HTR-8/SVneo (cell line): ENCODE measurements around the gene IFNL2.

Experiments
- DNase-seq: peaks from one replicate; pipeline ENCODE4 v3.0.0; 2011; ENCODE audit warnings: low spot score, mixed read lengths; ENCODE audit not compliant: insufficient read length
- FAIRE-seq: peaks from 2 replicates; lab custom pipeline; 2011; peaks lifted over from hg19 to GRCh38; lab: Jason Lieb, UNC

The IFNL2 gene

DNA sequence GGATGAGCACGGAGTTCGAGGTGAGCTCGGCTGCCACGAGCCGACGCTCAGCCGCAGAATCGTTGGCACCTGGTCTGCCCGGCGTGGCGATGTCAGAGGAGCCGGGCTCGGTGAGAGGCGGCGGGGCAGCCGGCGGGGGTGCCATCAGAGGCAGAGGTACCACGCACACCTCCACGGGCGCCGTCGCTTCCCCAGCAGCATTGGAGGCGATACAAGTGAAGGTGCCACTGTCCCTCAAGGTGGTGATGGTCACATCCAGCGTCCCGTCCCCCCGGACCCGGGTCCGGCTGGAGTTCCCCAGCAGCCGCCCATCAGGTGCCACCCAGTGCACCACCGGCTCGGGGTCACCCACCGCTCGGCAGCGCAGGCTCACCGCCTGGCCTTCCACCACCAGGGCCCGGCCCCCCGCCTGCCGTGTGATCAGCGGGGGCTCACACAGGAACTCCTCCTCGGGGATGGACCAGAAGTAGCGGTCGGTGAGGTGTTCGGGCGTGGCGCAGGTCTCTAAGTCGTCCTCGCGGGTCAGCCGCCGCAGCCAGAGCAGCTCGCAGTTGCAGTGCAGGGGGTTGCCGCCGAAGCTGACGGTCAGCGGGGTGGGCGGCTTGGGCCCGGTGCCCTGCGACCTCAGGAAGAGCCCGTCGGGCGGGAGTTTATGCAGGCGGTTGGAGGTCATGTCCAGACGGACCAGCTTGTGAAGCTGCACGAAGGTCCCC is 46.0 kb downstream of the IFNL2 start:
- DNase-seq (no peak), FAIRE-seq (no peak)

DNA sequence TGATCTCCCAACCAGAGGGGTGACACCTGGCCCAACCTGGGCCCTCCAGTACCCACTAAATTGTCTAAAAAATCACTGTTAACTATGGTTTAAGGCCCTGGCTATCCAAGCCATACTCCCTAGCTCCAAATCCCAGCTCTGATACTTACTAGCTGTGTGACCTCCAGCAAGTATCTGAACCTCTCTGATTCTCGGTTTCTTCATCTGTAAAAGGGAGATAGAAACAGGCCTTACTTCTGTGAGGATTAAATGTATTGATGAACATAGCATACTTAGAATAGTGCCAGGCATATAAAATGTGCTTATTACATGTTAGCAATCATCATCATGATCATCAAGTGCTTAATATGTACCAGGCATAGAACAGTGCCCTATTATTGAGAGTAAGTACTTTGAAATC is 47.7 kb downstream of the IFNL2 start:
- FAIRE-seq (no peak), DNase-seq (no peak)

DNA sequence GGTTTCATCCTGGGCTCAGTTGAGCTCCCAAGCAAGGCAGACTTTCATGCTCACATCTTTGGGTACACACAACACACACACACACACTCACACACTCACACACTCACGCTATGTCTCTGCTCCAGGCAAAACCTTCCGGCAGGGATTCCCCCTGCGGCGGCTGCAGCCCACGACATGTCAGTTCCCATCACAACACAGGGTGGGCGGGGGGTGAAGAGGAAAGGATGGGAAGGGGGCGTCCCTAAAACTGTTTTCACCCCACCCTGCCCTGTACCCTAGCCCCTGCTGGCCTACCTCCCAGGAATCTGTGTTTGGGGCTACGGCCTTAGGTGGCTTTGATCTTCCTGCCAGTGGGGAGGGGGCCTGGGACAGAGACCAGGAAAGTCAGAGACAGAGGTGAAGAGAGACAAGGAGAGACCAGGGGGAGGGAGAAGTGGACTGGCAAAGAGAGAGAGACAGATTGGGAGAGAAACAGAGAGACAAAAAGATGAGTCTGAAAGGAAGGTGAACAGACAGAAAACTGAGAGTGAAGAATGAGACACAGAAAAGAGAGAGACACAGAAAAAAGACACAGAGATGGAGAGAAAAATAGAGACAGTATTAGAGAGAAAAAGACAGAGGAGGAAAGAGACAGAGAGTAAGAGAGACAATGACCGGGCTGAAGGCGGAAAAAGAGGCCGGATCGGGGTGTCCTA is 48.6 kb downstream of the IFNL2 start:
- FAIRE-seq (no peak), DNase-seq (no peak)

DNA sequence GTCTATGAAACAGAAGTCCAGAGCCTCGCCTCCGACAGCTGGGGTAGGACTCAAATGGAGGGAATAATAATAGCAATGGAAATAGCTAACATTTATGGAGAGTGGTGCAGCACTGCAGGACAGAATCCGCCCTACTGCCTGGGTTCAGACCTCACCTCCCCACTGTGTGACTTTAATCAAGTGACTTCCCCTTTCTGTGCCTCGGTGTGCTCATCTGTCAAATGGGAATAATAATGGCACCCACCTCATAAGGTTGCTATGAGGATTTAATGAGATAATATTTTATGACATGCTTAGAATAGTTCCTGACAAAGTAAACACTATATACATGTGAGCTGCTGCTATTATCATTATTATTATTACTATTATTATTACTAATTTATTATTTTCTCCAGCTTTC is 49.3 kb downstream of the IFNL2 start:
- DNase-seq (no peak), FAIRE-seq (no peak)

DNA sequence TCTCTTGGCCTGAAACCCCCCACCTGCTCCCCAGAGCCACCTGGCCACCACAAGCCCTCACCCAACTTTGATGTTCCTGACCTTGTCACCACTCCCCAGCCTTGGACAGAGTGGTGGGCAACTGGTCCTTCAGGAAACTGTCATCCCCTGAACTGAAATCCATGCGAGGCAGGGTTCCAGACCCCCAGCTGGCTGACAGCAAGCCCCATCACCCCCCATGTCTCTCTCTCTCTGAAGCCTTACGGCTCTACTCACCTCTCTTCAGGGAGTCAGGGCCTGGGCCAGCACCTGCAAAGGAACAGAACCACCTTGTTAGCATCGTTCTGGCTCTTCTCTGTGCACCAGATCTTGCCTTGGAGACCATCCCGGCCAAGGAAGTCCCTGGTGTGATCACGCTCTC is 49.9 kb downstream of the IFNL2 start:
- no peak for FAIRE-seq
- DNase-seq, result no peak

DNA sequence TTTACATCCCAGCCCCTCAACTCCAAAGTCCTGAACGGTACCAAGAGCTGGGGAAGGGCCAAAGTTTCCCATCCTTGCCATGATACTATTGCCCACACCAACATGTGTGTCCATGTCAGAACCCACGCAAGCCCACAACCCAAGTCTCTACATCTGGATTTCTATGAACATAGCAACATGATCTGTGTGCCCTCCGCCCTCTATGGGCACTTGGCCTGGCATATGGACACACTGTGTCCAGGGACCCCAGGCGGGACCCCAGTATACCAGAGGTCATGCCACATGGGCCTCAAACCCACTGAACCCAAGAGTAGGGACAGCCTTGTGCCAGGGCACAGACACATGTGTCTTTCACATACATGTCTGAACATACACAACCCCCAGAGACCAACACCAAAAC is 50.5 kb downstream of the IFNL2 start:
- no peak for FAIRE-seq
- no peak for DNase-seq

DNA sequence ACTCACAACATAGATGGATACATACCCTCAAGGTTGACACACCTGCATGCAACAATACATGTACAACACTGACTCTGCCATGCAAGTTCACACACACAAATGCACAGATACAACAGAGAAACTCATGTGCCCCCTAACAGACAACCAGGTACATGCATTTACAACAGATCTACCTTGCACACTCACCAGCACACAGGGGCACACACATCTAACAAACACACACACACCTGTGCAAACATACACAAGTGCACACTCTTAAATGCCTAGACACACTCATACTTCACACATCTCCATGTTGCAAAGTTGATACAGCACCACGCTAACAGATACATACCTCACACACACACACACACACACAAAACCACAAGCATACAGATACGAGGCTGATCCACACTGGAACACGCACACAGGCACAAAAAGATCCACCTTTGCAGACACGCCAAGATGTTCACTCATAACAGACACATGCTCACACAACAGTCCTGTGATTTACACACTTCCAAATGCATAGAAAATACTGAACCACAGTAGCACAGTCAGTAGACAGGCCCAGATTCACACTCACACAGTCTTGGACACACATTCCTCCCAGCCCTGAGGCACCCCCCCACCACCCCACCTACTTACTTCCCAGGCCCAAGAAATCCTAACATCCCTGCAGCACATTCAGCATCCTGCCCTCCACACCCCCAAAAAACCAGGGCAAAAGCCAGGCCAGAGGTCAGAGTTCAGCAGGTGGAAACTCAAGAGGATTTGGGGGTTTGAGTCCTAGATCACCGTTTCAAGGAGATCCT is 51.1 kb downstream of the IFNL2 start:
- FAIRE-seq, result peak; percentile 93

More for the DNA sequence above, 51.1 kb downstream of the IFNL2 start:
- no peak for DNase-seq
